HepG2 (cell line): ENCODE measurements around the gene SLC6A12. TPM values are rescaled to one million over a fixed set of nuclear protein-coding genes. Genes with fewer than 3 reads are reported as not detected.

Experiments
- ATAC-seq: fragments of 200-7000 bp; cut with Tn5 transposase; 3 replicates; pipeline ENCODE4 v1.9.1; 2020; ENCODE audit warnings: mild to moderate bottlenecking, moderate library complexity
- BruUV-seq: library from RNA; stranded (reverse); fragments of 400-500 nt; replicated peaks from 2 replicates; lab custom pipeline; 2021; lab: Mats Ljungman, UMichigan
- CTCF ChIA-PET: fragments of 300-600 bp; formaldehyde crosslinking; extraction: SDS; loops from one replicate; lab custom pipeline; 2021; ENCODE audit warnings: low total read pairs, inconsistent platforms, low intra/inter-chr PET ratio; lab: Yijun Ruan, JAX
- POLR2A ChIA-PET: fragments of 350-600 bp; sonication (Branson Sonifier 250); formaldehyde crosslinking; loops from one replicate; lab custom pipeline; 2020; ENCODE audit warnings: antibody characterized with exemption, inconsistent platforms; lab: Yijun Ruan, JAX
- DNase-seq: peaks from one replicate; pipeline ENCODE4 v3.0.0-alpha.2; 2015; ENCODE audit warnings: low spot score
- FAIRE-seq: peaks from 3 replicates; lab custom pipeline; 2011; peaks lifted over from hg19 to GRCh38; lab: Jason Lieb, UNC
- H2AFZ ChIP-seq: one replicate; pipeline ENCODE4 v1.6.1; 2011; ENCODE audit warnings: low read length, inconsistent platforms
- H3K27ac ChIP-seq: fragments of 300-600 bp; 3 replicates; pipeline ENCODE4 v1.8.0; 2011; ENCODE audit warnings: mixed run types, mild to moderate bottlenecking, mixed read lengths, low read length, inconsistent platforms; ENCODE audit not compliant: insufficient read depth; ENCODE audit errors: extremely low read length
- H3K27me3 ChIP-seq, 2 experiments: fragments of 200-600 bp in 1 of 2; 2 replicates in 1 of 2; 3 replicates in 1 of 2; pipeline versions ENCODE4 v1.6.0 to v1.8.0; 2011; ENCODE audit warnings: low read length in 2 of 2, mild to moderate bottlenecking in 2 of 2, moderate library complexity in 2 of 2, inconsistent platforms in 1 of 2; ENCODE audit not compliant: insufficient read depth in 2 of 2, control insufficient read depth in 1 of 2
- H3K36me3 ChIP-seq, 2 experiments: fragments of 200-600 bp in 1 of 2; replicated peaks in 1 of 2; 2 replicates in 1 of 2; 3 replicates in 1 of 2; pipeline versions ENCODE4 v1.5.1 to v1.8.0; 2011; ENCODE audit warnings: low read length in 2 of 2, inconsistent platforms in 1 of 2; ENCODE audit not compliant: insufficient read depth in 2 of 2, control insufficient read depth in 1 of 2
- H3K4me1 ChIP-seq: 2 replicates; pipeline ENCODE4 v1.5.1; 2012; ENCODE audit warnings: low read length, inconsistent platforms; ENCODE audit not compliant: insufficient read depth
- H3K4me2 ChIP-seq: 2 replicates; pipeline ENCODE4 v1.6.0; 2011; ENCODE audit warnings: low read depth, low read length, inconsistent platforms
- H3K4me3 ChIP-seq, 3 experiments: fragments of 200-600 bp in 1 of 3; sonication (generic), shearing (Covaris generic) in 1 of 3; replicated peaks in 1 of 3; 2 replicates each; pipeline ENCODE4 v1.5.1; 2011 to 2016; ENCODE audit warnings: low read length in 3 of 3, inconsistent platforms in 2 of 3, low read depth in 2 of 3, mild to moderate bottlenecking in 2 of 3, control low read depth in 1 of 3, mixed read lengths in 1 of 3; ENCODE audit not compliant: insufficient read depth in 1 of 3
- H3K79me2 ChIP-seq: one replicate; pipeline ENCODE4 v1.6.1; 2011; ENCODE audit warnings: low read length, inconsistent platforms; ENCODE audit not compliant: insufficient read depth
- H3K9ac ChIP-seq: 2 replicates; pipeline ENCODE4 v1.6.0; 2011; ENCODE audit warnings: mild to moderate bottlenecking, low read depth, low read length, inconsistent platforms; ENCODE audit not compliant: insufficient read depth
- H3K9me3 ChIP-seq: 2 replicates; pipeline ENCODE4 v1.5.1; 2012; ENCODE audit warnings: mild to moderate bottlenecking, low read length
- H4K20me1 ChIP-seq: 2 replicates; pipeline ENCODE4 v1.6.0; 2011; ENCODE audit warnings: inconsistent platforms, mild to moderate bottlenecking, low read length, moderate library complexity; ENCODE audit not compliant: insufficient read depth
- CEBPB ChIP-seq: IDR thresholded peaks from 2 replicates; pipeline ENCODE4 v1.6.1; 2011; ENCODE audit warnings: low read depth, low read length, improper control_type of control experiment, borderline replicate concordance
- GLMP ChIP-seq: sonication (generic); formaldehyde crosslinking; IDR thresholded peaks from 2 replicates; pipeline ENCODE4 v1.9.0; 2021; ENCODE audit warnings: missing genetic modification reagents, mild to moderate bottlenecking, borderline replicate concordance
- HDAC2 ChIP-seq: sonication (generic); formaldehyde crosslinking; IDR thresholded peaks from 2 replicates; pipeline ENCODE4 v1.4.0; 2020; ENCODE audit warnings: missing genetic modification reagents
- LRRFIP1 ChIP-seq: sonication (generic); formaldehyde crosslinking; conservative IDR thresholded peaks from 2 replicates; pipeline ENCODE4 v1.4.0; 2020; ENCODE audit warnings: missing genetic modification reagents
- MTF2 ChIP-seq: sonication (generic); formaldehyde crosslinking; IDR thresholded peaks from 2 replicates; pipeline ENCODE4 v1.5.0; 2020; ENCODE audit warnings: missing genetic modification reagents, borderline replicate concordance
- PCBP2 ChIP-seq: fragments of 200-400 bp; formaldehyde crosslinking; optimal IDR thresholded peaks from 2 replicates; pipeline ENCODE3; 2018; ENCODE audit warnings: low read length, low read depth; ENCODE audit not compliant: poor library complexity, severe bottlenecking
- TBP ChIP-seq: sonication (generic); formaldehyde crosslinking; IDR thresholded peaks from 2 replicates; pipeline ENCODE4 v1.5.0; 2020; ENCODE audit warnings: missing genetic modification reagents
- ZNF329 ChIP-seq: sonication (generic); formaldehyde crosslinking; IDR thresholded peaks from 2 replicates; pipeline ENCODE4 v1.9.0; 2021; ENCODE audit warnings: low read depth, mild to moderate bottlenecking, missing genetic modification reagents
- ZNF431 ChIP-seq: sonication (generic); formaldehyde crosslinking; IDR thresholded peaks from 2 replicates; pipeline ENCODE4 v1.9.0; 2022; ENCODE audit warnings: missing genetic modification reagents, low read depth, mild to moderate bottlenecking, borderline replicate concordance
- ZNF7 ChIP-seq: IDR thresholded peaks from 2 replicates; pipeline ENCODE4 v1.6.1; 2016; ENCODE audit warnings: missing biosample characterization, missing genetic modification reagents
- ZNF724P ChIP-seq: sonication (generic); formaldehyde crosslinking; IDR thresholded peaks from 2 replicates; pipeline ENCODE4 v1.8.0; 2022; ENCODE audit warnings: missing genetic modification reagents, borderline replicate concordance
- ZNF746 ChIP-seq: sonication (generic); formaldehyde crosslinking; IDR thresholded peaks from 2 replicates; pipeline ENCODE4 v1.8.0; 2022; ENCODE audit warnings: mild to moderate bottlenecking, missing genetic modification reagents
- ZNF800 ChIP-seq: sonication (generic); formaldehyde crosslinking; IDR thresholded peaks from 2 replicates; pipeline ENCODE4 v1.4.0; 2020; ENCODE audit warnings: missing genetic modification reagents
- WGBS: methylation state at CpG from one replicate; pipeline ENCODE4 v1.1.6; 2017; ENCODE audit warnings: low lambda C conversion rate; 5-methylcytosine and 5-hydroxymethylcytosine counted together
- in situ Hi-C: cut with HindIII; loops from 2 replicates; pipeline ENCODE4 v1.10.0; 2017; ENCODE audit warnings: low pct_unique_long_range_greater_than_20kb; ENCODE audit not compliant: extremely low pct_ligation_motif_present
- intact Hi-C: fragments of 100-400 bp; cut with micrococcal nuclease; formaldehyde crosslinking; loops from one replicate; pipeline ENCODE4 v1.10.0; 2022; ENCODE audit not compliant: unreplicated experiment
- polyA plus RNA-seq, 8 experiments: library from polyadenylated mRNA; depleted of rRNA in 3 of 8; stranded (reverse) in 7 of 8; unstranded in 1 of 8; fragments of >200 nt; fragmentation: Illumina TruSeq in 4 of 8; extraction: Trizol in 4 of 8; gene quantifications; 2 replicates each; pipeline versions ENCODE4 v1.2.1 to v1.2.3, GENCODE V29; 2011 to 2016; ENCODE audit warnings: low read depth in 4 of 8, missing spikeins in 1 of 8, mixed read lengths in 1 of 8; ENCODE audit not compliant: insufficient read depth in 1 of 8
- total RNA-seq, 5 experiments: library from RNA; depleted of rRNA; stranded (reverse); fragments of >200 nt; fragmentation: Illumina TruSeq; extraction: Trizol; gene quantifications; 2 replicates each; pipeline ENCODE4 v1.2.3, GENCODE V29; 2016; ENCODE audit warnings: low read depth in 1 of 5

The SLC6A12 gene
- total and polyA plus RNA-seq, 2 of the 13 experiments (the other 11 are each of a cell fraction or from before 2014, with no cell fraction given) = 3.7 to 18.8 TPM

GRCh38 chr12:195951-196350 is 18.0 kb downstream of the SLC6A12 start:
- no peak overlapping the region for H3K9ac ChIP-seq
- H2AFZ ChIP-seq = no peak overlapping the region
- no peaks in the 10 kb centered on the region; a peak in 1 of 5 replicates for H3K27me3 ChIP-seq
- no peaks in the 10 kb centered on the region for H4K20me1 ChIP-seq
- no TSS peak for BruUV-seq
- intact Hi-C loops (no loop called here), in situ Hi-C loops (no loop called here)
- ATAC-seq (no peak), FAIRE-seq (no peak), DNase-seq (no peak)
- no peaks in the 10 kb centered on the region for H3K4me1 ChIP-seq
- TF ChIP-seq TBP (CRISPR knock-in tag) (no peak), HDAC2 (CRISPR knock-in tag) (no peak), CEBPB (no peak), ZNF7 (no peak), ZNF431 (no peak), ZNF724P (no peak), PCBP2 (no peak), ZNF800 (no peak), MTF2 (CRISPR knock-in tag) (no peak), LRRFIP1 (CRISPR knock-in tag) (no peak), ZNF746 (CRISPR knock-in tag) (no peak), ZNF329 (CRISPR knock-in tag) (no peak), GLMP (CRISPR knock-in tag) (no peak)
- ChIA-PET CTCF (no interaction called here), POLR2A (no interaction called here)
- H3K27ac ChIP-seq = no peak overlapping the region
- no peaks in the 10 kb centered on the region for H3K36me3 ChIP-seq
- no peak overlapping the region for H3K4me2 ChIP-seq
- WGBS = 95% methylated on average over 7 of the region's 15 CpGs
- no peaks in the 10 kb centered on the region for H3K9me3 ChIP-seq
- no peak overlapping the region for H3K4me3 ChIP-seq
- no peaks in the 10 kb centered on the region for H3K79me2 ChIP-seq
